Urinary bladder (tissue), 4 donors: ENCODE data around the gene MAP3K6. TPM values are rescaled to one million over a fixed set of nuclear protein-coding genes. Genes with fewer than 3 reads are reported as not detected.

Experiments
- DNase-seq: peaks from one replicate; pipeline ENCODE4 v3.0.0-alpha.2; 2015; ENCODE audit errors: extremely low spot score
- H3K27ac ChIP-seq: one replicate; pipeline ENCODE4 v1.5.1; 2013; ENCODE audit warnings: low read depth, mild to moderate bottlenecking, moderate library complexity
- H3K36me3 ChIP-seq: one replicate; pipeline ENCODE4 v1.6.1; 2013; ENCODE audit warnings: mild to moderate bottlenecking, moderate library complexity; ENCODE audit not compliant: insufficient read depth
- H3K4me1 ChIP-seq: one replicate; pipeline ENCODE4 v1.6.1; 2013; ENCODE audit warnings: mild to moderate bottlenecking, moderate library complexity; ENCODE audit not compliant: insufficient read depth
- H3K4me3 ChIP-seq: one replicate; pipeline ENCODE4 v1.5.1; 2013; ENCODE audit warnings: low read depth, low read length
- WGBS: extraction: QIAGEN DNeasy Blood & Tissue Kit; methylation state at CpG from one replicate; pipeline ENCODE4 v1.1.7; 2013; 5-methylcytosine and 5-hydroxymethylcytosine counted together
- polyA plus RNA-seq: library from polyadenylated mRNA; stranded (reverse); fragments of 200-250 nt; gene quantifications from one replicate; pipeline ENCODE4 v1.2.3, GENCODE V29; 2013
- total RNA-seq: library from RNA; depleted of rRNA; stranded (reverse); fragments of >200 nt; gene quantifications from one replicate; pipeline ENCODE4 v1.2.3, GENCODE V29; 2014
- donor health status: healthy with polysubstance abuse.
- donor health status: healthy.

Gene MAP3K6
- total and polyA plus RNA-seq, 2 donors = 10.1 to 83.3 TPM

GRCh38 chr1:27333717-27334279, 33.0 kb downstream of the MAP3K6 start:
- 92% methylated on average over 17 of the region's 17 CpGs for WGBS

GRCh38 chr1:27332536-27333281, 34.1 kb downstream of the MAP3K6 start:
- no peaks in the 10 kb centered on the region for H3K4me1 ChIP-seq
- H3K36me3 ChIP-seq = no peaks in the 10 kb centered on the region
- H3K4me3 ChIP-seq = no peak overlapping the region
- no peak overlapping the region for H3K27ac ChIP-seq
- DNase-seq = no peak
- 65% methylated on average over 11 of the region's 11 CpGs for WGBS

More at GRCh38 chr1:27333717-27334279, 33.0 kb downstream of the MAP3K6 start:
- no peaks in the 10 kb centered on the region for H3K4me1 ChIP-seq
- DNase-seq = no peak
- H3K4me3 ChIP-seq = no peak overlapping the region
- no peak overlapping the region for H3K27ac ChIP-seq
- no peaks in the 10 kb centered on the region for H3K36me3 ChIP-seq

GRCh38 chr1:27331922-27332321, 34.8 kb downstream of the MAP3K6 start:
- no peaks in the 10 kb centered on the region for H3K36me3 ChIP-seq

GRCh38 chr1:27331426-27331825, 35.3 kb downstream of the MAP3K6 start:
- Histone ChIP-seq H3K4me1 (no peaks in the 10 kb centered on the region), H3K27ac (no peak overlapping the region), H3K4me3 (no peak overlapping the region), H3K36me3 (no peaks in the 10 kb centered on the region)
- WGBS = 87% methylated on average over 3 of the region's 3 CpGs
- DNase-seq = no peak

More at GRCh38 chr1:27331922-27332321, 34.8 kb downstream of the MAP3K6 start:
- WGBS = 94% methylated on average over 5 of the region's 5 CpGs
- Histone ChIP-seq H3K4me1 (no peaks in the 10 kb centered on the region), H3K4me3 (no peak overlapping the region), H3K27ac (no peak overlapping the region)
- DNase-seq = no peak

- 83% methylated on average over 8 of the region's 8 CpGs for WGBS
Observed at GRCh38 chr1:27330786-27331185, 36.0 kb downstream of the MAP3K6 start.

GRCh38 chr1:27327964-27328363, 38.8 kb downstream of the MAP3K6 start:
- H3K4me1 ChIP-seq = no peaks in the 10 kb centered on the region
- DNase-seq = no peak
- no peak overlapping the region for H3K4me3 ChIP-seq
- 81% methylated on average over 5 of the region's 5 CpGs for WGBS
- H3K36me3 ChIP-seq = no peaks in the 10 kb centered on the region
- no peak overlapping the region for H3K27ac ChIP-seq

More at GRCh38 chr1:27330786-27331185, 36.0 kb downstream of the MAP3K6 start:
- H3K27ac ChIP-seq = no peak overlapping the region
- DNase-seq = no peak
- H3K4me3 ChIP-seq = no peak overlapping the region
- no peaks in the 10 kb centered on the region for H3K4me1 ChIP-seq
- H3K36me3 ChIP-seq = no peaks in the 10 kb centered on the region

- no peak overlapping the region for H3K27ac ChIP-seq
- H3K4me3 ChIP-seq = no peak overlapping the region
- no peaks in the 10 kb centered on the region for H3K4me1 ChIP-seq
- no peaks in the 10 kb centered on the region for H3K36me3 ChIP-seq
- no peak for DNase-seq
- 92% methylated on average over 15 of the region's 15 CpGs for WGBS
Observed at GRCh38 chr1:27325286-27325685, 41.5 kb downstream of the MAP3K6 start.

GRCh38 chr1:27322569-27323240, 44.1 kb downstream of the MAP3K6 start:
- Histone ChIP-seq H3K4me1 (no peaks in the 10 kb centered on the region), H3K27ac (peak overlapping the region; percentile 81), H3K4me3 (peak overlapping the region; percentile 78), H3K36me3 (no peaks in the 10 kb centered on the region)
- WGBS = 11% methylated on average over 10 of the region's 10 CpGs
- DNase-seq = no peak

GRCh38 chr1:27321813-27322568, 44.8 kb downstream of the MAP3K6 start, which contains the start of gene TMEM222:
TSS of gene TMEM222 (plus strand) at chr1:27322163. CDS start at chr1:27322198, 35 bp downstream.
- H3K4me3 ChIP-seq = peak within 1 kb of the TSS; percentile 78
- peak within 1 kb of the TSS; percentile 81 for H3K27ac ChIP-seq
- peak; percentile 90 for DNase-seq
- no peaks in the 10 kb centered on the region for H3K4me1 ChIP-seq
- WGBS = under 1% methylated on average over 67 of the region's 67 CpGs
- no peaks in the 10 kb centered on the region for H3K36me3 ChIP-seq

GRCh38 chr1:27318596-27318995, 48.2 kb downstream of the MAP3K6 start:
- WGBS = 41% methylated on average over 1 of the region's 1 CpG

GRCh38 chr1:27318136-27318535, 48.6 kb downstream of the MAP3K6 start:
- Histone ChIP-seq H3K4me1 (no peaks in the 10 kb centered on the region), H3K27ac (no peak overlapping the region), H3K4me3 (no peak overlapping the region), H3K36me3 (no peaks in the 10 kb centered on the region)
- WGBS = 24% methylated on average over 4 of the region's 4 CpGs
- no peak for DNase-seq

More at GRCh38 chr1:27318596-27318995, 48.2 kb downstream of the MAP3K6 start:
- H3K36me3 ChIP-seq = no peaks in the 10 kb centered on the region
- no peak overlapping the region for H3K27ac ChIP-seq
- DNase-seq = no peak
- no peaks in the 10 kb centered on the region for H3K4me1 ChIP-seq
- H3K4me3 ChIP-seq = no peak overlapping the region

- Histone ChIP-seq H3K27ac (no peak overlapping the region), H3K36me3 (no peaks in the 10 kb centered on the region), H3K4me1 (no peaks in the 10 kb centered on the region), H3K4me3 (no peak overlapping the region)
- no peak for DNase-seq
- 80% methylated on average over 5 of the region's 5 CpGs for WGBS
Observed at GRCh38 chr1:27316860-27317259, 49.9 kb downstream of the MAP3K6 start.

GRCh38 chr1:27314737-27315136, 52.0 kb downstream of the MAP3K6 start:
- H3K4me3 ChIP-seq = no peak overlapping the region
- H3K27ac ChIP-seq = no peak overlapping the region
- H3K36me3 ChIP-seq = no peaks in the 10 kb centered on the region
- DNase-seq = no peak
- WGBS = 36% methylated on average over 2 of the region's 2 CpGs
- no peaks in the 10 kb centered on the region for H3K4me1 ChIP-seq
